H1 (cell line): ENCODE results near the gene FAM174B. TPM values are rescaled to one million over a fixed set of nuclear protein-coding genes. Genes with fewer than 3 reads are reported as not detected.

ENCODE experiments used
- CTCF ChIA-PET: fragments of 300-600 bp; sonication (Branson Sonifier 250); formaldehyde crosslinking; loops from one replicate; lab custom pipeline; 2021; ENCODE audit not compliant: partially characterized antibody; lab: Charles Lee
- POLR2A ChIA-PET: fragments of 300-600 bp; sonication (Branson Sonifier 250); formaldehyde crosslinking; loops from one replicate; lab custom pipeline; 2021; ENCODE audit warnings: inconsistent platforms; ENCODE audit not compliant: partially characterized antibody; lab: Charles Lee
- DNase-seq, 2 experiments: peaks; one replicate each; pipeline versions ENCODE4 v3.0.0 to v3.0.0-alpha.2; 2010 to 2022; ENCODE audit warnings: low spot score in 2 of 2, low read depth in 1 of 2, mixed read lengths in 1 of 2
- FAIRE-seq: peaks from 2 replicates; lab custom pipeline; 2011; peaks lifted over from hg19 to GRCh38; lab: Jason Lieb, UNC
- H2AFZ ChIP-seq: 2 replicates; pipeline ENCODE4 v1.8.1; 2012; ENCODE audit warnings: low read length, inconsistent platforms
- H2AK5ac ChIP-seq: 2 replicates; pipeline ENCODE4 v1.6.1; 2013; ENCODE audit warnings: low read depth, low read length
- H2BK120ac ChIP-seq: replicated peaks from 2 replicates; pipeline ENCODE3; 2013; ENCODE audit warnings: low read depth, low read length, inconsistent platforms
- H2BK12ac ChIP-seq: 2 replicates; pipeline ENCODE4 v1.6.1; 2013; ENCODE audit warnings: low read depth, low read length
- H2BK15ac ChIP-seq: 2 replicates; pipeline ENCODE4 v1.6.1; 2013; ENCODE audit warnings: low read length
- H2BK20ac ChIP-seq: 2 replicates; pipeline ENCODE4 v1.6.1; 2013; ENCODE audit warnings: low read length
- H2BK5ac ChIP-seq: 2 replicates; pipeline ENCODE4 v1.6.1; 2013; ENCODE audit warnings: low read depth, low read length
- H3K14ac ChIP-seq: 2 replicates; pipeline ENCODE4 v1.6.1; 2013; ENCODE audit warnings: inconsistent platforms; ENCODE audit not compliant: insufficient read length
- H3K18ac ChIP-seq: 2 replicates; pipeline ENCODE4 v1.6.1; 2013; ENCODE audit warnings: low read length; ENCODE audit errors: extremely low read depth
- H3K23ac ChIP-seq: 2 replicates; pipeline ENCODE4 v1.6.1; 2013; ENCODE audit warnings: inconsistent platforms; ENCODE audit not compliant: insufficient read length
- H3K23me2 ChIP-seq: 2 replicates; pipeline ENCODE4 v1.6.1; 2013; ENCODE audit warnings: low read depth, low read length
- H3K27ac ChIP-seq: 2 replicates; pipeline ENCODE4 v1.6.1; 2011; ENCODE audit warnings: low read depth, low read length, inconsistent platforms
- H3K27me3 ChIP-seq, 4 experiments: replicated peaks in 1 of 4; 1 replicate in 1 of 4; 2 replicates in 3 of 4; pipeline versions ENCODE4 v1.6.1 to v1.8.1; 2011 to 2013; ENCODE audit warnings: low read length in 3 of 4, mild to moderate bottlenecking in 3 of 4, inconsistent platforms in 2 of 4, mixed read lengths in 2 of 4, moderate library complexity in 1 of 4; ENCODE audit not compliant: control insufficient read depth in 3 of 4, insufficient read depth in 3 of 4; ENCODE audit errors: extremely low read depth in 1 of 4
- H3K36me3 ChIP-seq, 4 experiments: 2 replicates each; pipeline versions ENCODE4 v1.6.1 to v1.8.1; 2011 to 2013; ENCODE audit warnings: mild to moderate bottlenecking in 4 of 4, low read length in 3 of 4, moderate library complexity in 2 of 4, control low read depth in 1 of 4, inconsistent platforms in 1 of 4; ENCODE audit not compliant: insufficient read depth in 4 of 4, control insufficient read depth in 2 of 4
- H3K4ac ChIP-seq: replicated peaks from 2 replicates; pipeline ENCODE3; 2013; ENCODE audit warnings: low read length, low read depth, mixed read lengths, inconsistent platforms; ENCODE audit not compliant: insufficient read length
- H3K4me1 ChIP-seq, 4 experiments: replicated peaks in 1 of 4; 1 replicate in 1 of 4; 2 replicates in 3 of 4; pipeline versions ENCODE4 v1.6.1 to v1.8.1; 2011 to 2013; ENCODE audit warnings: low read length in 3 of 4, inconsistent platforms in 2 of 4, mixed read lengths in 1 of 4; ENCODE audit not compliant: insufficient read depth in 4 of 4, control insufficient read depth in 3 of 4
- H3K4me2 ChIP-seq, 2 experiments: 2 replicates each; pipeline versions ENCODE4 v1.6.1 to v1.8.1; 2011 to 2013; ENCODE audit warnings: low read depth in 2 of 2, low read length in 2 of 2, control low read depth in 1 of 2, inconsistent platforms in 1 of 2, mild to moderate bottlenecking in 1 of 2; ENCODE audit not compliant: insufficient read depth in 1 of 2
- H3K4me3 ChIP-seq, 4 experiments: fragments of 200-600, 300-600 bp in 1 of 4; sonication (generic), shearing (Covaris generic), sonication (Bioruptor Twin) in 1 of 4; 2 replicates each; pipeline versions ENCODE4 v1.5.1 to v1.8.1; 2011 to 2016; ENCODE audit warnings: low read length in 4 of 4, low read depth in 3 of 4, control low read depth in 2 of 4, inconsistent platforms in 2 of 4, mild to moderate bottlenecking in 2 of 4, mixed read lengths in 1 of 4, moderate library complexity in 1 of 4; ENCODE audit not compliant: insufficient read depth in 2 of 4; ENCODE audit errors: extremely low read depth in 1 of 4
- H3K56ac ChIP-seq: replicated peaks from 2 replicates; pipeline ENCODE3; 2013; ENCODE audit warnings: low read depth, mild to moderate bottlenecking, mixed read lengths, low read length, inconsistent platforms; ENCODE audit not compliant: insufficient read length
- H3K79me1 ChIP-seq: 2 replicates; pipeline ENCODE4 v1.6.1; 2013; ENCODE audit warnings: low read depth, low read length, control low read depth
- H3K79me2 ChIP-seq, 2 experiments: 2 replicates each; pipeline versions ENCODE4 v1.6.1 to v1.8.1; 2012 to 2013; ENCODE audit warnings: low read length in 2 of 2, mild to moderate bottlenecking in 2 of 2, inconsistent platforms in 1 of 2; ENCODE audit not compliant: insufficient read depth in 2 of 2, control insufficient read depth in 1 of 2
- H3K9ac ChIP-seq, 4 experiments: replicated peaks in 1 of 4; 1 replicate in 1 of 4; 2 replicates in 3 of 4; pipeline versions ENCODE4 v1.6.1 to v1.8.1; 2011 to 2013; ENCODE audit warnings: low read depth in 3 of 4, low read length in 3 of 4, control low read depth in 2 of 4, mild to moderate bottlenecking in 2 of 4, moderate library complexity in 2 of 4, inconsistent platforms in 1 of 4; ENCODE audit errors: extremely low read depth in 1 of 4
- H3K9me3 ChIP-seq, 2 experiments: 2 replicates each; pipeline versions ENCODE4 v1.6.1 to v1.8.1; 2012 to 2013; ENCODE audit warnings: mild to moderate bottlenecking in 2 of 2, moderate library complexity in 2 of 2, control low read depth in 1 of 2, inconsistent platforms in 1 of 2, low read depth in 1 of 2, low read length in 1 of 2, mixed read lengths in 1 of 2; ENCODE audit not compliant: insufficient read depth in 2 of 2
- H4K20me1 ChIP-seq, 2 experiments: replicated peaks in 1 of 2; 2 replicates each; pipeline versions ENCODE3 to v1.8.1; 2011 to 2013; ENCODE audit warnings: inconsistent platforms in 2 of 2, low read length in 2 of 2, mild to moderate bottlenecking in 1 of 2; ENCODE audit not compliant: insufficient read depth in 2 of 2, control insufficient read depth in 1 of 2
- H4K5ac ChIP-seq: 2 replicates; pipeline ENCODE4 v1.6.1; 2013; ENCODE audit warnings: low read length, low read depth, mixed read lengths, inconsistent platforms; ENCODE audit not compliant: insufficient read length
- H4K8ac ChIP-seq: 2 replicates; pipeline ENCODE4 v1.8.0; 2013; ENCODE audit warnings: mild to moderate bottlenecking, moderate library complexity, low read length, inconsistent platforms; ENCODE audit not compliant: insufficient read depth; ENCODE audit errors: extremely low read depth
- H4K91ac ChIP-seq: replicated peaks from 2 replicates; pipeline ENCODE3; 2013; ENCODE audit warnings: low read length, mixed read lengths, inconsistent platforms; ENCODE audit not compliant: insufficient read length
- CTBP2 ChIP-seq: IDR thresholded peaks from 2 replicates; pipeline ENCODE4 v1.7.0; 2011; ENCODE audit warnings: borderline replicate concordance, mild to moderate bottlenecking, moderate library complexity, mixed read lengths, low read length; ENCODE audit not compliant: insufficient read depth, insufficient read length
- NANOG ChIP-seq: IDR thresholded peaks from 2 replicates; pipeline ENCODE4 v1.6.1; 2011; ENCODE audit warnings: low read length, low read depth, mild to moderate bottlenecking, inconsistent platforms; ENCODE audit not compliant: insufficient read depth, poor library complexity, severe bottlenecking
- SIRT6 ChIP-seq: IDR thresholded peaks from one replicate; pipeline ENCODE4 v1.7.1; 2012; ENCODE audit warnings: low read length, inconsistent platforms
- TAF1 ChIP-seq: IDR thresholded peaks from 2 replicates; pipeline ENCODE4 v1.6.1; 2011; ENCODE audit warnings: mild to moderate bottlenecking, low read depth, low read length
- TBP ChIP-seq: IDR thresholded peaks from 2 replicates; pipeline ENCODE4 v1.6.1; 2011; ENCODE audit warnings: low read depth, low read length, improper control_type of control experiment
- YY1 ChIP-seq: IDR thresholded peaks from 2 replicates; pipeline ENCODE4 v1.6.1; 2011; ENCODE audit warnings: low read depth, mild to moderate bottlenecking, low read length
- WGBS, 2 experiments: shearing (Covaris generic) in 1 of 2; methylation state at CpG; one replicate each; pipeline versions ENCODE4 v1.1.6 to v1.1.7; 2013 to 2015; ENCODE audit warnings: low lambda C conversion rate in 2 of 2, mixed read lengths in 2 of 2, inconsistent platforms in 1 of 2, low coverage in 1 of 2, missing lambda C conversion rate in 1 of 2; ENCODE audit not compliant: insufficient replicate concordance in 2 of 2, insufficient coverage in 1 of 2, insufficient read length in 1 of 2; ENCODE audit errors: extremely low coverage in 1 of 2, missing lambda C conversion rate in 1 of 2; 5-methylcytosine and 5-hydroxymethylcytosine counted together
- polyA plus RNA-seq, 7 experiments: library from polyadenylated mRNA; depleted of rRNA in 3 of 7; stranded (reverse) in 5 of 7; unstranded in 2 of 7; fragments of >200 nt in 5 of 7; fragments of 200-250 nt in 2 of 7; gene quantifications; 1 replicate in 5 of 7; 2 replicates in 1 of 7; 4 replicates in 1 of 7; pipeline versions ENCODE4 v1.2.1 to v1.2.3, GENCODE V29; 2011 to 2013; ENCODE audit warnings: missing spikeins in 2 of 7, mixed read lengths in 2 of 7
- total RNA-seq: library from RNA; stranded (reverse); fragmentation: NEBNext Ultra II Directional; extraction: Animal tissue kit (Norgen Biotek cat#: 25700); gene quantifications from 2 replicates; pipeline ENCODE4 v1.2.1, GENCODE V29; 2021

The FAM174B gene
- total and polyA plus RNA-seq, 2 of the 8 experiments (the other 6 are each of a cell fraction or from before 2014, with no cell fraction given): 9.3 to 35.2 TPM

GRCh38 chr15:92571824-92572223 lies 83.8 kb downstream of the FAM174B start:
- DNase-seq (peak in 1 of 2 experiments; percentile 20), FAIRE-seq (no peak)
- H2AK5ac ChIP-seq: no peak overlapping the region
- H3K79me1 ChIP-seq: no peaks in the 10 kb centered on the region
- H3K14ac ChIP-seq: no peak overlapping the region
- H4K8ac ChIP-seq: no peak overlapping the region
- H3K36me3 ChIP-seq: no peaks in the 10 kb centered on the region
- no peaks in the 10 kb centered on the region; a peak in 1 of 4 replicates for H3K9me3 ChIP-seq
- no peak overlapping the region for H3K9ac ChIP-seq
- no peaks in the 10 kb centered on the region for H3K27me3 ChIP-seq
- CTCF ChIA-PET: interaction anchor here (0.7 to 1.4 kb wide), 3 partner anchors 13 to 348 kb away, joined by 3 read pairs; no protein-coding TSS in a partner anchor
- H2BK5ac ChIP-seq: no peak overlapping the region
- H3K23ac ChIP-seq: no peak overlapping the region
- H3K56ac ChIP-seq: no peak overlapping the region
- no peaks in the 10 kb centered on the region for H4K20me1 ChIP-seq
- no peak overlapping the region for H2BK12ac ChIP-seq
- no peak overlapping the region for H3K4me3 ChIP-seq
- no peak overlapping the region for H2BK15ac ChIP-seq
- H3K27ac ChIP-seq: no peak overlapping the region
- H2BK120ac ChIP-seq: no peak overlapping the region
- no peak overlapping the region for H3K4ac ChIP-seq
- no peak overlapping the region for H3K18ac ChIP-seq
- H3K4me2 ChIP-seq: no peak overlapping the region
- no peak overlapping the region for H4K91ac ChIP-seq
- no peak overlapping the region for H2AFZ ChIP-seq
- H3K79me2 ChIP-seq: no peaks in the 10 kb centered on the region
- POLR2A ChIA-PET: no interaction called here
- no peak overlapping the region for H4K5ac ChIP-seq
- 75% methylated on average over 4 of the region's 4 CpGs; no CpG with 5 or more reads in 1 of the 2 experiments for WGBS, 2 experiments
- H3K23me2 ChIP-seq: no peaks in the 10 kb centered on the region
- H3K4me1 ChIP-seq: no peaks in the 10 kb centered on the region
- no peak overlapping the region for H2BK20ac ChIP-seq
- TF ChIP-seq CTBP2: no peak
- no peak for TF ChIP-seq YY1
- no peak for TF ChIP-seq TAF1
- TF ChIP-seq NANOG: no peak
- no peak for TF ChIP-seq SIRT6
- TF ChIP-seq TBP: no peak
